HL-60 (cell line): ENCODE results near the gene MAK.
"Not testable (repeated sequence)": the region's sequence is repeated elsewhere in the genome, so short reads cannot be mapped to it uniquely, and the experiment has no call there.

Source experiments
- DNase-seq, 2 experiments: peaks; one replicate each; pipeline ENCODE4 v3.0.0-alpha.2; 2010 to 2020; ENCODE audit warnings: low read depth in 1 of 2, low spot score in 1 of 2
- H3K27ac ChIP-seq: fragments of 250-450 bp; sonication (Bioruptor Pico); replicated peaks from 2 replicates; pipeline ENCODE4 v1.5.1; 2020; ENCODE audit warnings: mild to moderate bottlenecking, moderate library complexity
- H3K27me3 ChIP-seq: fragments of 250-450 bp; sonication (Bioruptor Pico); 2 replicates; pipeline ENCODE4 v1.5.1; 2021; ENCODE audit warnings: mild to moderate bottlenecking, moderate library complexity; ENCODE audit not compliant: insufficient read depth, poor library complexity, severe bottlenecking
- H3K4me3 ChIP-seq: replicated peaks from 2 replicates; pipeline ENCODE4 v1.5.1; 2011; ENCODE audit warnings: mild to moderate bottlenecking, control low read depth, low read length; ENCODE audit not compliant: insufficient read depth
- GABPA ChIP-seq: IDR thresholded peaks from 2 replicates; pipeline ENCODE4 v1.6.1; 2012; ENCODE audit warnings: low read depth
- POLR2AphosphoS5 ChIP-seq: IDR thresholded peaks from 2 replicates; pipeline ENCODE4 v1.6.1; 2012; ENCODE audit warnings: low read depth
- REST ChIP-seq: IDR thresholded peaks from 2 replicates; pipeline ENCODE4 v1.6.1; 2012; ENCODE audit warnings: low read depth; ENCODE audit not compliant: insufficient replicate concordance
- SPI1 ChIP-seq: IDR thresholded peaks from 2 replicates; pipeline ENCODE4 v1.6.1; 2012; ENCODE audit warnings: low read depth, mild to moderate bottlenecking, borderline replicate concordance
- TF ChIP-seq, protein P1 (sequence below): IDR thresholded peaks from one replicate; pipeline ENCODE4 v1.5.1; 2011; ENCODE audit warnings: low read length, control low read depth, inconsistent platforms; ENCODE audit not compliant: insufficient read depth

Gene MAK

DNA sequence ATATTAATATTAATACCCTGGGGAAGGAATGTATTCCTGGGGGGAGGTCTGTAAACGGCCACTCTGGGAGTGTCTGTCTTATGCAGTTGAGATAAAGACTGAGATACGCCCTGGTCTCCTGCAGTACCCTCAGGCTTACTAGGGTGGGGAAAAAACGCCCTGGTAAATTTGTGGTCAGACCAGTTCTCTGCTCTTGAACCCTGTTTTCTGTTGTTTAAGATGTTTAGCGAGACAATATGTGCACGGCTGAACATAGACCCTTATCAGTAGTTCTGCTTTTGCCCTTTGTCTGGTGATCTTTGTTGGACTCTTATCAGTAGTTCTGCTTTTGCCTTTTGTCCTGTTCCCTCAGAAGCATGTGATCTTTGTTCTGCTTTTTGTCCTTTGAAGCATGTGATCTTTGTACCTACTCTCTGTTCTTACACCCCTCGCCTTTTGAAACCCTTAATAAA, 15.5 kb upstream of the MAK start:
- not testable (repeated sequence) for H3K4me3 ChIP-seq, H3K27me3 ChIP-seq
- peak; percentile 51; the same call in 1 of the 2 replicates for TF ChIP-seq SPI1
- DNase-seq = peak in 1 of 2 experiments; percentile 77
- peak overlapping the region; percentile 50 for H3K27ac ChIP-seq

DNA sequence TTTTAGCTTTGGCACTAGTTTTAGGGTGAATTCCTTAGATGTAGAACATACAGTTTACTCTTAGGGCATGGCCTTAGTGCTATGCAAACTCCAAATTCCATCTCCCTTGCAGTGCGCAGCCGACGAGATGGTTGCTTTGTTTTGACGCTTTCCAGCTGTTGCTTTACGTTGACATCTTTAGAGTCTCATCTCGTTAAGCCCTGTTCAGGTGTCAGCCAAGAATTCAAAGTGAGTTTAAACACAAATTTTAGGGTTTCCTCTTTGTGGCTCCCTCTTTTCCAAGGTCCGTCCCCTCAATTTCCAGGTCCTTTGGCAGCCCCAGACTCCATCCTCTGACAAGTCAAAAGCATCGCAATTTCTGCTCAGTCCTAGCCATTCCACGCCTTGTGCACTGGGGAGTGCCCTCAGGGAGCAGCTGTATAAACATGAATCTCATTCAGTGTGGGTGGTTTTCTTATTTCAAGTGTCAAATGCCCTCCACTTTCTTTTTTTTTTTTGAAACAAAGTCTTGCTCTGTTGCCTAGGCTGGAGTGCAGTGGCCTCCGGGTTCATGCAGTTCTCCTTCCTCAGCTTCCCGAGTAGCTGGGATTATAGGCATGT, 14.1 kb upstream of the MAK start:
- TF ChIP-seq REST = no peak
- no peak for TF ChIP-seq GABPA
- no peak for TF ChIP-seq POLR2AphosphoS5
- no peak overlapping the region for H3K27ac ChIP-seq
- no peak for DNase-seq
- no peak overlapping the region for H3K4me3 ChIP-seq
- no peaks in the 10 kb centered on the region for H3K27me3 ChIP-seq

DNA sequence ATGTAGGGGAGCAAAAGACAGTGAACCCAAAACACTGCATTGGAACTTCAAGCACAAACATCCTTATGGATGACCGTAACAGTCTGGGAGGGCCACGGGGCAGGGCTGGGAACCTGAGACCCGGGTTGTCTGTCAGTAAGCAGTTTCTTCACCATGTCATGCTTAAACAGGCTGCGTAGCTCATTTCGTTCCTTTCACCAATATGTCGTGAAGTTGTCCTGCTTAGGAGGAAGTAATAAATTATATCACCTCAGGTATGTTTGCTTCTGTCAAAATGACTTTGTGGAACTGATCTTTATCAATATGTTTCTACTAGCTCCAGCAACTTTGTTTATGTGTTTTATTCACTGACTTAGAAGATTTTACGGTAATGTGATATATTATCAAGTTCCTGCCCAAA, 12.4 kb upstream of the MAK start:
- Histone ChIP-seq H3K27me3 (no peaks in the 10 kb centered on the region), H3K27ac (no peak overlapping the region), H3K4me3 (no peak overlapping the region)
- DNase-seq = no peak
- no peak for TF ChIP-seq POLR2AphosphoS5
- no peak for TF ChIP-seq REST
- no peak for TF ChIP-seq GABPA
- no peak for TF ChIP-seq SPI1
- TF ChIP-seq, protein P1, sequence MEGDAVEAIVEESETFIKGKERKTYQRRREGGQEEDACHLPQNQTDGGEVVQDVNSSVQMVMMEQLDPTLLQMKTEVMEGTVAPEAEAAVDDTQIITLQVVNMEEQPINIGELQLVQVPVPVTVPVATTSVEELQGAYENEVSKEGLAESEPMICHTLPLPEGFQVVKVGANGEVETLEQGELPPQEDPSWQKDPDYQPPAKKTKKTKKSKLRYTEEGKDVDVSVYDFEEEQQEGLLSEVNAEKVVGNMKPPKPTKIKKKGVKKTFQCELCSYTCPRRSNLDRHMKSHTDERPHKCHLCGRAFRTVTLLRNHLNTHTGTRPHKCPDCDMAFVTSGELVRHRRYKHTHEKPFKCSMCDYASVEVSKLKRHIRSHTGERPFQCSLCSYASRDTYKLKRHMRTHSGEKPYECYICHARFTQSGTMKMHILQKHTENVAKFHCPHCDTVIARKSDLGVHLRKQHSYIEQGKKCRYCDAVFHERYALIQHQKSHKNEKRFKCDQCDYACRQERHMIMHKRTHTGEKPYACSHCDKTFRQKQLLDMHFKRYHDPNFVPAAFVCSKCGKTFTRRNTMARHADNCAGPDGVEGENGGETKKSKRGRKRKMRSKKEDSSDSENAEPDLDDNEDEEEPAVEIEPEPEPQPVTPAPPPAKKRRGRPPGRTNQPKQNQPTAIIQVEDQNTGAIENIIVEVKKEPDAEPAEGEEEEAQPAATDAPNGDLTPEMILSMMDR = no peak

GRCh38 chr6:10849901-10850300, 11.6 kb upstream of the MAK start:
- H3K27me3 ChIP-seq = no peaks in the 10 kb centered on the region
- H3K4me3 ChIP-seq = no peak overlapping the region
- no peak for DNase-seq
- H3K27ac ChIP-seq = no peak overlapping the region
- TF ChIP-seq SPI1 (no peak), GABPA (no peak), REST (no peak), POLR2AphosphoS5 (no peak)
- TF ChIP-seq, protein P1 = no peak
